ENCODE results near the gene RUBCN.
"Not testable (repeated sequence)": the region's sequence is repeated elsewhere in the genome, so short reads cannot be mapped to it uniquely, and the experiment has no call there.

GRCh38 chr3:197658706-197659105, 78.0 kb downstream of the RUBCN start:
- TF ChIP-seq CTCF (conservative IDR thresholded peaks at IDR 0.05); ZFX (IDR thresholded peaks at IDR 0.05): not testable (repeated sequence)
